ENCODE data around the gene ADCY5.

Gene ADCY5

DNA sequence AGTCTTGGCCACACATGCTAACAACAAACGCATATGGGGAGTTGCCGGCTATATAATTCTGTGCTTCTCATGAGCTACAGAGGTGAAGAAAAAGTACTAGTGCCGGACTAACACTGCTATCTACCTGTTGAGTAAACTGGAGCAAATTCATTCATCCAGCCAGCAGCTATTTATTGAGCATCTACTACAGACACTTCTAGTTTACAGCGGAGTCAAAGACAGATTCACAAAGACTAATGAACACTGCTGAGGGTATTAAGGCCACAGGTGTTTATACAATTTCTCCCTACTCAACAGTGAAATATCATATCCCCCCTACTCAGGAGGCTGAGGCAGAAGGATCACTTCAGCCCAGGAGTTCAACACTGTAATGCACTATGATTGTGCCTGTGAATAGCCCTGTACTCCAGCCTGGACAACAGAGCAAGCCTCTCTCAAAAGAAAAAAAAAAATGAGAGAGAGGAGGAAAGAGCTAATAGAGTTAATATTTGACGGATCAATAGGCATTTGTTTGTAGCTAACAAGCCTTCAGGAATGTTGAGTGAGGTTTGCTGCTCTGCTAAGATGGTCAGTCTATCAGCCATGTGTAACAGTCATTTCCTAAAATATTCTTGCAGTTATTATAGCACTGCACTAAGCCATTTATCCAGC, 17.8 kb downstream of the ADCY5 start:
- no peak for DNase-seq

DNA sequence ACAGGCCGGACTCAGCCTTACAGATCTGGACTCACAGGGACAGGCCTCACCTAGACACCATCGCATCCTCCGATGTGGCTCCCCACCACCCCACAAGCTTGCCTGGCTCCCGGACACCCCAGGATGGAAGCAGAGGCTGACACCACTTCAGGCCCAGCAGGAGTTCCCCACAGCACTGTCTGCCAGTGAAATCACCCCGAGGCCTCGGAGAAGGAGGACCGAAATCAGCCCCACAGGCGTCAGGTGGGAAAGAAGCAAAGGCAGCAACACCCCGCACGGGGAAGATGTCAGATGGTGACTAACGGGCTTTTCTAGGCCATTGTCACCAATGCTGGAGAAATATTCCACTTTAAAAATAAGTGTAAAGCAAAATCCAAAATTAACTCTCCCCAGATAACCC, 18.6 kb downstream of the ADCY5 start:
- DNase-seq = peak in 1 of 56 donors; percentile 44

DNA sequence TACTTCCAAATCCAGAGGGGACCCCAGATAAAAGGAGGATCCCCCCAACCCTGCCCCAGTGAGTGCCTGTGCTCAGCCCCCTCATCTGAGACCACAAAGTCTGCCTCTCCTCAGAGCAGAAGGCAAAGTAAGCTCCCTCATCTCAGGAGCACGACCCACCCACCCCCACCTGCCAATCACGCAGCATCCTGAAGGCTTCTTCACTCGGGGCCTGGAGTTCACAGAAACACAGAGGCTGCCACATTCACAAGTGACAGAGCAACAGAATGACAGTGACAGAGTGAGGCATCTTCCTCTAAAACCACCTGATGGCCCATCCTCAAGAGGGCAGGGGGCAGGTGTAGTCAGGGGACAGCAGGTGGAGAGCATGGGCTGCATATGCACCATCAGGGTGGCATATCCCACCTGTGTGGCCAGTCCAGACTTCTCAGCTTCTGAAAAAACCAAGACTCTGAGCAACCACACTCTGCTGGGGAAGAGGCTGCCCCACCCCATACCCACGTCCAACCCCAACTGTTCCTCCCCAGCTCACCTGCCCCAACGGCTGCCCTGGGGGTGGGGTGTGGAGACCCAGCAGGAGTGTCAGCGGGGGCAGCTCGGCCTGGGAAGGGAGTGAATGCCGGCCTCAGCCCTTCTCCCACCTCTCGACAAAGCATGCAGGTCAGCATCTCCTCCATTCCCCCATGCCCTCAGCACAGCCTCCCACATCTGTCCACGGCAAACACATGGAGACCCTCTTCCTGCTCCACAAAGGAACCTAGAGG, 19.3 kb downstream of the ADCY5 start:
- no peak for DNase-seq

DNA sequence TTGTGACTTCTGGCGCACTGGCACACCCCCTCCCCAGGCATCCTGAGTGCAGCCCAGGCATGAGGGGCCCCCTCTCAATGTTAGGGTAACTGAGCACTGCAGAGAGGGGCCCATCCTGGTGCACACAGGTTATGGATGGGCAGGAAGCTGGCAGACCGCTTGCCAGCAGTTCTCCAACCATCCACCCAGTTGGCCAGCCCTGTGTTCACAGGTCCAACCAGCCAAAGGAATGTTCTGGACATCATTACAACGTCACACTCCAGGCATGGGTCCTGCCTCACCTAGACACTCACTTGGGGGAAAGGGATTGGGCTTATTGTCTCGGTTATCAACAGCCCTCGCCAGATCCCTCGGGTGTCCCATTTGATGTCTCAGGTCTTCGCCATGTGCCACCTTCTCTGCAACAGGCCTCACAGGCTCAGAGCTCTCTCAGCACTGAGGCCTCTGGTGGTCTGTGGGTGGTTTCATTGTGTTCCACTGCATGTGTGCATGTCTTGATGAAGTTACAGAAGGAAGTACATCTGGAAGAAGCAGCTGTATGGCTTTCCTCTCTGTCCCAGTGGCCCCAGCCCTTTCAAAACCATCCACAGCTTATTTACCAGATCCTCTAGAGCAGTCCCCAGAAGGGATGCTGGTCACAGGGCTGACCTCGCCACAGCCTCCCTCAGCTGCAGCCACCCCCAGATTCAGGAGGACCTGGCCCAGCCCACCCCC, 23.7 kb downstream of the ADCY5 start:
- peak in 3 of 56 donors; percentile 50 to 70 (median 61) for DNase-seq

DNA sequence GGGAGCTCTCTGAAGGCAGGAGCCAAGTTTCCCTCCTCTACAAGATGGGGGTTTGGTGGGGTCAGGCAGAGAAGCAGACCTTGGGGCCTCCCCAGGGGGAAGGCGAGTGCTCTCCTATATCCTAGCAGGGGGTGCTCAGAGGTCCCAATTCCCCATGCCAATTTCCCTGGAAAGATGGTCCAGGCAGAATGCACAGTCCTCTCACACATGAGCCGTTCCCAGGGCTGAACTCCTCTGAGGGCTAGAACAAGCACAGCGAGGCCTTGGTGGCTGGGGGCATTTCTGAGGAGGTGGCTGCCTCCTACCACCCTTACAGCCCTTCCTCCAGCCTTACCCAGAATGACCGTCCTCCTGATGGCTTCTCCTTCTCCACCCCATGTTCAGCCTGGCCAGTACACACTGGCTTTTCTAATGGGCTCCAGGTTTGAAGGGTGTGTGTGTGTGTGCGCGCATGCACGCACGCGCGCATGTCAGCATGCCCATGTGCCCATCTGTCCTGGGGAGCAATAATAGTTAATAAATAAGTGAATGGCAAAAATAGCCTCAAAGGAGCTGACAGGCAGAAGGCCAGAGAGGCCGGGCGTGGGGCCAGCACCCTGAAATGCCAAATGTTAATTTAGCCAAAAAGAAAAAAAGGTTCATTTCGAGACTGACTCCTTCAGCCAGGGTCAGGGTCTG, 24.4 kb downstream of the ADCY5 start:
- peak in 12 of 56 donors; percentile 21 to 70 (median 52) for DNase-seq

DNA sequence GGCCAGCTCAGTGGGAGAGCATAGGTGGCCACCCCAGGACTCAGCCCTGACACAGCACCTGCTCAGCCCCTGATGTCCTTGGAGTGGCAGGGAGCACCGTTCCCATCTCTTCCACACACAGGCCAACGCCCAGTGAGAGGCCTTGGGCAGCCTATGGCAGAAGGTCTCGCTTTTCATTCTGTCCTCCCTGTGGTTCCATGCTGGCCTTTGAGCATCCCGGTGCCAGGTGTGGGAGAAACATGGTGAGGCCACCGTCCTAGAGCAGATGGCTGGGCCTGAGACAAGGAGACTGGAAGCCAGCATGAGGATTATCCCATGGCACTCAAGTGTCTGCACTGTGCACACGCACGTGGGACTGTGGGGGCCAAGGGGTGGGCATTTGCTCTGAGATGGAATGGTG, 25.1 kb downstream of the ADCY5 start:
- no peak for DNase-seq

DNA sequence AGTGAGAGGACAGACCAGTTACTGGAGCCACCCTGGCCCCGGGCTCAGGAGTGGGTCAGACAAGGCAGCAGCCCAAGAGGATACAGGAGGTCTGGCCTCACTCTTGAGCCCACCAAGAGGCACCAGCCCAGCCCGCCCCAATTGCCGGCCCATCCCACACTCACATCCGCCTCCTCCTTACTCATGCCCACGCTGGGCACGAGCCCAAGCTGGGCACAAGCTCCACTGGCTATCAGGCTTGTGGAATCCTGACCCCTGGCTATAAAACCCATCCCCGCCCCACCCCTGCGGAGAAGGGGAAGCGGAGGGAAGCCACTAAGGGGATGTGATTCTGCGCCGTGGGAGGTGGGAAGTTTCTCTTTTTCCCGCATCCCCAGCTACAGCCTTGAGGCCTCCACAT, 25.9 kb downstream of the ADCY5 start:
- peak in 20 of 56 donors; percentile 23 to 81 (median 38) for DNase-seq

DNA sequence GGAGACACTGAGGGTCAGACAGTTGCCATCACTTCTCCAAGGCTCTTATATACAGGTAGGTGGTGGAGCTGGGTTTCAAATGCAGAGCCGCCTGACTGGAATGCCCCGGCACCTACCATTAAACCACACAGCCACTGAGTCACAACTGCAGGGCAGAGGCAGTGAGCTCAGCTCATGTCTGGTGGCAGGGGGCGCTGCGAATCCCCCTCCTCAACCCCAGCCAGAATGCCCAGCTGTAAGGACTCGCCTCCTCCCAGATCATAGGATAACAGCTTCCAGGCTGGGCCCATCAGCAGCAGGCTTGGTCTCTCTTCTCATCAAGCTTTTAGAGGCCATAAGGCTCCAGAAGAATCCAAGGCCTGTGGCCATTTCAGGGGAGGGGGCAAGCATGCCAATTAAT, 26.4 kb downstream of the ADCY5 start:
- peak in 1 of 56 donors; percentile 26 for DNase-seq

DNA sequence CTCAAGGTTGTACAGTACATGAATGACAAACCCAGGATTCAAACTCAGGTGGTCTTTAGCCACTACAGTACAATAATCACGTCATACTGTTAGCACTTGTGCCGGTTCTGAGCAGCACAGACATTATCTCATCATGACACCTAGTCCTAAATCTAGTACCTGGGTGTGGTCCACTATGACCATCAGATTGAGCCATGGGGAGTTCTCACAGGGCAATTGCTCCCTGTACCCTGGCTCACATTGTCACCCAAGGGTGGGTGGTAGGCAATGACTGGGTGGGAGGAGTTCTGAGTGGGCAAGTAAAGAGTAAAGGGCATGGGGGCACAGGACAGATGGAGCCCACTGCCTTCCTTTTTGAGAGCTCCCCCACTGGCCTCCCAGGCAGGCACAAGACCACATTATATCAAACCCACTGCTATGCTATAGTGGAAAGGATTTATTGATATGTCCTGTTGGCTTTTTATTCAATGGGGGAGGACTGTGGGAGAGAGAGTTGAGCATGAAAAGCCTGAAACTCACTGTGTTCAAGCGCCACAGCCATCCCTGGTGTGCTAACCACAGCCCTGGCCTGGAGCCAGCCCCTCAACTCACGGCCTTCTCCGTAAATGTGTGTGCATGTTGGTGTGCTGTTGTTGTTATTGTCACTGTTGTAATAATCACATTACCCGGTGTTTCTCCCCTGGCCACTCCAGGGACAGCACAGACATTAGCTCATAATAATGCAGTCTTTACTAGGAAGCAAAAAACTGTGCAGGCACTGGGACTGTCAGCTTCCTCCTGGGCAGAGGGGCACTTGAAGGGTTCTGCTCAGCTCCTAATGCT, 27.3 kb downstream of the ADCY5 start:
- peak in 19 of 56 donors; percentile 16 to 64 (median 34) for DNase-seq

DNA sequence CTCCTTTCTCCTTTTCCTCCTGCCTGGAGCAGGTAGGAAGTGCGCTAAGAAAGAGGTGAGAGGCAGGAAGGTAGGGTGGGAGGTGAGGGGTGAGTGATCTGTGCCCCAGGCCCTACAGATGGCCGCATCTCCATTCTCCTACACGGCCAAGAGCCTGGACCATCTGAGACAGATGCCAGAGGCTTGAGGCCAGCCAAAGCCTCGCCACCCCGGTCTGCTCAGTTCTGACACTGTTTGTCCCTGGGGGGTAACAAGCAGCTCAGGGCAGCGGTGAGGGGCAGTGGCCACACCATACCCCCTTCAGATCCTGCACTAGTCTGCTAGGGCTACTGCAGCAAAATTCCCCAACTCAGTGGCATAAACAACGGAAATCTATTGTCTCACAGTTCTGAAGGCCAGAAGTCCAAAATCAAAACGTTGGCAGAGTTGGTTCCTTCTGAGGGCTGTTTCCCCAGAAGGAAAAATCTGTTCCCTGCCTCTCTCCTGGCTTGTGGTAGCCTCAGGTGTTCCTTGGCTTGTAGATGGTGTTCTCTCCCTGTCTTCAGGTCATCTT, 28.4 kb downstream of the ADCY5 start:
- peak in 5 of 56 donors; percentile 37 to 62 (median 55) for DNase-seq

DNA sequence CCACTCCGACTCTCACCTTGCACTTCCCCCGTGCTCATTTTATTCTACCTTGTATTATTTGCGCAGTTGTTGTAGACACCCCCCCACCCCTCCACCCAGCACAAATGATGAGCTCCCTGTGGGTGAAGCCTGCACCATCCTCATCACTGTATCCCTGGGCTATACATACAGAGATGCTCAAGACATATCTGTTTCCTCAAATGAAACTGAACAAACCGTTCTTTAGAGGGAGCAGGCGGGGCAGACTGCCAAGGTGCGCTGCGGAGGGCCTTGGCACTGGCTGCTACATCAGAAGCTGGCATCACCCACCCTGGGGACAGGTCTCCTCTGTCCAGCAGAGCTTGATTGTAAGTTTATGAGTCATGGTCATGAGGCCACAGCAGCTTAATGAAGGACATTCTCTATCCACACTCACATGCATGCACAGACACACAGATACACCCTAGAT, 29.0 kb downstream of the ADCY5 start:
- peak in 51 of 56 donors; percentile 27 to 93 (median 67) for DNase-seq

DNA sequence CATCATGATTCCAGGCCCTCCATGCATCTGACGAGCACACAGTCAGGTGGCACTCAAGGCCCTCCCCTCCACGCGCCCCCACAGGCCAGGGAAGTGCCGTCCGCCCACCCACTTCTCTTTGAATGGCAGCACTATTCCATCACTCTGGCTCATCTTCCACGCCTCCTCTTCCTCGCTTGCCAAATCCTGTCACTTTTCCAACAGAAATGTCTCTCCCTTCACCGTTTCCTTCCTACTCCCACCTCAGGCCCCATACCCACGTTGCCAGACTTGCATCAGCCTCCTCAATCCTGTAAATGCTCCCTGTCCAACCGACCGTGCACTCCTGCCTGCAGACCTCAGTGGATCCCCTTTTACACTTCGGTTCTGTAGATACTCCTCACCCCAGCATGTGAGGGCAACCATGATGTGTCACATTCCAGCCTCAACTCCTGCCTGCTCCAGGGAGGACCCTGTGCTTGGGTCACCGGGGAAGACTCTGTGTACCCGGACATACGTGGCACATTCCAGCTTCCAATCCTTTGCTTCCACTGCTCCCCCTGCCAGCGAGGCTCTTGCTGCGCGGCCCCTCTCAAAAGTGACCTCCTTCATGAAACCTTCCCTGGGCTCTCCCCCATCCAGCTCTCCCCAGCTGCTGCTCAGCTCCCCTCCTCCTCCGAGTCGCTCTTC, 29.6 kb downstream of the ADCY5 start:
- DNase-seq = peak in 43 of 56 donors; percentile 21 to 89 (median 68)

DNA sequence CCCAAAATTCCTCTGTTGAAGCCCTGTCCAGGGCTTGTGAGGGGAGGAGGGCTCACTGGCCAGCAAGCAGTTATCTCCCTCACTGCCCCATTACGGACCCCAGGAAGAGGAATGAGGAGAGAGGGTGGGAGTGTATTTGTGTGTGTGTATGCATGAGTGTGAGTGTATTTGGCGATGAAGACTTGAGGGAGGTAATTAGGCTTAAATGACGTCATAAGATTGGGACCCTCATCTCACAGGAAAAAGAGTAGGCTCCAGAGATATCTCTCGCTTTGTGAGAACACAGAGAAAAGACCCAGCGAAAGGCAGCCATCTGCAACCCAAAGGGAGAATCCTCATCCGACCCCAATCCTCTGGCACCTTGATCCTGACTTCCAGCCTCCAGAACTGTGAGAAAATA, 32.2 kb downstream of the ADCY5 start:
- DNase-seq = no peak

DNA sequence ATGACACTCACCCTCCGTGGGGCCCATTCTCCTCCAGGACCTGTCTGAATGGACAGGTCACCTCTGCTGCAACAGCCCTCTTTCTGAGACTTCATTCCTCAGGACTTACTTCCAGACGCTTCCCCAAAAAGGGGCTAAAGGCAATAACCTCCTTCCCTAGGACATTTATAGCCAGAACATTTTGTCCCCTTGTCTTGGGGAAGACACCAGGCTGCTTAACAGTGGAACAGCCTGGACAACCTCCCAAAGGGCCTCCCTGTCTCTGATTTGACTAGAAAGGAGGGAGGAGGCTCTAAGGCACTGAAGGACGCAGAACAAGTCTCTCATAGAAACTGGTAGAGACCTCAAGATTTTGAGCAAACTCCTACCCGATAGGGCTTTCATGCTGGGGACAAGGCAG, 32.7 kb downstream of the ADCY5 start:
- DNase-seq = no peak

DNA sequence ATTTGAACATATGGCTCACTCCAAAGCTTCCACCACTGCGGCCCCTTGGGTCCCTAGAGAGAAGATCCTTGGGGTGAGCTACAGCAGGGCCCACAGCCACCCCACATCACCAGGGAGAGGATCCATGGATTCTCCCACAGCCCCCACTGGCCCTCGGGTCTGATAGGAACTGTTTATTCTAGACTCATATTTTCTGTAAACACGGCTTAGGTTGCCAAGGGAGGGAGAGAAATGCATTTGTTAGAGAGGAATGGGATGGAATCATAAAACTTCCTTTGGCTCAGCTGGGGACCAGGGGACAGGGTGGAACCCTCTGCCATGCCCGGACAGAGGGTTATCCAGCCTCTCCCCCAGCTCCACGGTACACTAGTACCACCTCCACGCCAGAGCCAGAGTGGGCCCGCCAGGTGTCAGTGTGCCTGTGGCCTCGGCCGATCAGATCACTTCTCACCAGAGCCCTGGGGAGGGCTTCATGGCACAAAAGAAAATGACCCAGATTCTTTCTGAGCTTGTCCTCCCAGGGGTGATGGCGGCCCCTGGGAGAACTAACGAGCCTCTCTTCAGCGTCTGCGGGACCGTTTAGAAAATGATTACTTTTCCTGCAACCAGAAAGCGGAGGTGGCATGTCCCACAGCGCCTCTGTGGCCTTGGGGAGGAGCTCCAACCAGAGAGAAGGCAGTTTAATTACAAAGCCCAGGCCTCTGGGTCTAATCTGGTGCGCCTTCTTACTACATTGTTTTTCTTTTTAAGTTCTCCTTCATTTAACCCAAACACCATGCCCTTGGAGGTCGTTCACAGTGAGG, 33.7 kb downstream of the ADCY5 start:
- no peak for DNase-seq

DNA sequence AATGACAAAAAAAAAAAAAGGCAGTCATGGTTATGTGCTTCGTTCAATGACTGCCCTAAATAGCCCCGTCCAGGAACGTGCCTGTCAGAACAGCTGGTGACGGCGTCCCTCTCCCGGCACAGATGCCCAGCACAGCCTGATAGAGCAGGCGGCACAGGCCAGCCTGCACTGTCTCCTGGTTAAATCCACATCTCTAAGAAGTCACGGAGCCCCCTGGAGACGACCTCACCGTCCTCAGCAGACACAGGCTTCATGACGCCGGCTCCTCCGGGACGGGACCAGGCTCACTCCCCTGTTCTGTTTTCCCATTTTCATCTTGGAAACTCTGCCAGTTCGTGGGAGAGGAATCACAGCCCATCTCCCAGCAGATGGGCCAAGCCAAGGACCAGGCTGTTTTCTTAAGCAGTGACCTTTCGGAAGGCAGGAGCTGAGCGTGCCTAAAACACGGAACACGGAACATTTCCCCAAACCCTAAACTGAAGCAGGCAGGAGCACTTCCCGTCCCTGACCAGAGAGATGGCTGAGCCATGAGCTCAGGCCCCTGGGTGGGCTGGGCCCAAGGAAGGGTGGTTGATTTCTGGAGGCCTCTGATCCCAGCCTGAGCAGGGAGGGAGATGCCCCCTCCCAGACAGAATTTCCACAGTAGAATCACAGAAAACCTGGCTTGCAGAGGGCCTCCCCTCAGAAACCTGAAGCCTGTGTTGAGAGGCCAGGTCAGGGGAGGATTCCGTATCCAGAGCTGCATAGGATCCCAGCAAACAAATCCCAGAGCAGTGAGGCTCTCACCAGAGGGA, 35.9 kb downstream of the ADCY5 start:
- peak in 35 of 56 donors; percentile 15 to 70 (median 42) for DNase-seq

DNA sequence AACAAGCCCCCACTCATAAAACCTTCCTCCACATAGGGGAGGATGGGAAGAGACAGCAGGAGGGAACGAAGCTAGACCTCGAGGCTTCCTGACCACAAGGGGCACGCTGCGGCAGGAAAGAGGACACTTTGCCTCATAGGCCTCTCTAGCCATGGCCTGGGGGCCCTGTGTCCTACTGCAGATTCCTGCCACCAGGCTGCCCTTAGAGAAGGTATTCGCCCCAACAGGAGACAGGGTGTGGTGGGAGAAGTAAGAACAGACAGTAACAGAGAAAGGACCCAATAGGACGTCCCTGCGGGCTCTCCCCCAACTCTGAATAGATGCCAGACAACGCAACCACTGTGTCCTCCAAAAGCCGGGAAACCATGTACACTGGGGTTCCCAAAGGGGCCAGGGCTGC, 36.8 kb downstream of the ADCY5 start:
- peak in 4 of 56 donors; percentile 24 to 42 (median 34) for DNase-seq

Measured in nucleus accumbens (tissue), 56 donors.